NCI-H2081 treated with DMSO at 0.1 percent for 48 hours (cell line): Measurements from ENCODE around the gene KMT2B.
A peak's percentile ranks its signal among the peaks of the same experiment; 100 is the strongest.

Experiments used
- DNase-seq: peaks from one replicate; lab custom pipeline; 2025; lab: John Stamatoyannopoulos, UW

The KMT2B gene

GRCh38 chr19:35740423-35741202 lies 22.8 kb downstream of the KMT2B start:
- DNase-seq: peak; percentile 89

- no peak for DNase-seq
Measured at GRCh38 chr19:35741203-35741515, 23.4 kb downstream of the KMT2B start.

- no peak for DNase-seq
Measured at GRCh38 chr19:35742121-35742724, 24.4 kb downstream of the KMT2B start, which contains the start of gene IGFLR1. IGFLR1 (minus strand) TSS chr19:35742452; CDS start chr19:35741180, 1,272 bp downstream.

DNA sequence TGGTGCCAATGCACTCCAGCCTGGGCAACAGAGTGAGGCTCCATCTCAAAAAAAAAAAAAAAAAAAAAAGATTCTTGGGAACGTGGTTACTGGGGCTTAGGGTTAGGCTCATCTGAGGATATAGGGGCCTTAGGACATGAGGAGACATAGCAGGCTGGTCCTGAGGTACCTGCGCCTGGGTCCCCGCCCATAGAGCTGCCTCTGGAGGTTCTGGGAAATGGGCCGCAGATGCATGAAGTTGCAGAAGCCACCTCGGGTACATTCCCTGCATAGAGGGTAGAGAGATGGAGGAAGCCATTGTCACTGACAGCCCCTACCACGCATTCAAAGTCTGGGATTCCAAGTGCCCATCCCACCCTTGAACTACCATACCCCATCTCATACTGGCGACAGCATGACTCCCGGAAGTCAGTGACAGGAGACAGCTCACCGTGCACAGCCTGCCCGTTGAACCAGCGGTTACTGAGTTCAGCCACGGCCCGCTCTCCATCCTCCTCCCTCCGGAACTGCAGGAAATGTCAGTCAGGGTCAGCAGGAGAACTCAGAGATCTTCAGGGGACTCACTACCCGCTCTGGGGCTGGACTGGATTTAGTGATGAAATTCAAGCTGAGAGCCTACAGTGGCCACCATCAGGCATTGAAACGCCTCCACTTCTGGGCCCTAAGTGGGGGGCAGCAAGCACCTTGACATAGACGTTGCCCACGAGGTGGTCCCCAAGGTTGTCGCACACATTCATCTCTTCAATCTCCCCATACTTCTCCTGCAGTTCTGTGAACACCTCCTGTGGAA lies 26.0 kb downstream of the KMT2B start:
- no peak for DNase-seq

DNA sequence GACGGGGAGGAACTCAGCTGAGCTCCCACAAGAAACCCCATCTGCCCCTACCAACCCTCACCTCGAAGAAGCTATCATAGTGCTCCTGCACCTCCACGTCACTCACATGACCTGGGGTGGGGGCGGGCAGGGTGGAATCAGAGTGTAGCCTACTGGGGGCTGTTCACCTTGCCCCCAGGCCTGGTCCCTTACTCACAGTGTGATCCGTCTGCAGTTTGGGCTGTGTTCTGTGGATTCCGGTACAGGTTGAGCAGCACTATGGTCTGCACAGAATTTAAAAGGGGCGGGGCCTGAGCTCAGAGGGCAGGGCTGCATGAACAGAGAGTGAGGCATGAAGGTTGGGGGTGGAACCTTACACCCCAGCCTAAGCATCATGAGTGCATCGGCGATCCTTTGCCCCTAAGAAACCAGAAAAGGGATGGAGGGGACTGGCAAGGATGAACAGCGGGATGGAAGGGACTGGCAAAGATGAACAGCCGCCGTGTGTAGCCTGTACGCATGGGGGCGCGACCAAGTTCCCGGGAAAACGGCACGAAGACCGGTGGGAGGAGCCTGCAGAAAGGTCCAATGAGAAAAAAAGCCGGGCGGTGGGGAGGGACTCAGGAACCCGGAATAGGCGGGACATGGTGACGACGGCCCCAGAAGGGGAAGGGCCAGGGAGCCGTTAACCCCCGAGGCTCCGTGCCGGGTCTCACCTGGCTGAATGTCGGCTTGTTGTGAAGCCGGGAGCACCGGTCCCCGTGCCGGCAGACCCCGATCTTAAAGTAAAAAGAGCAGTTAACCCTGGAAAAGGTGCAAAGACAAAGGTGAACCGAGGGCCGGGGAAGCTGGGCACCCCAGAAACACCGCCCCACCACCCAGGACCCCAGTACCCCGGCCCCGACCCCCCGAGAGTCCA lies 26.9 kb downstream of the KMT2B start:
- DNase-seq: peak; percentile 68

GRCh38 chr19:35745328-35746086 lies 27.7 kb downstream of the KMT2B start, which contains the start of the genes PSENEN and U2AF1L4:
PSENEN (plus strand) TSS chr19:35745651; CDS start chr19:35745931, 280 bp downstream.
U2AF1L4 (minus strand) TSS chr19:35745418; CDS start chr19:35745391, 27 bp downstream.
- peak; percentile 90 for DNase-seq

DNA sequence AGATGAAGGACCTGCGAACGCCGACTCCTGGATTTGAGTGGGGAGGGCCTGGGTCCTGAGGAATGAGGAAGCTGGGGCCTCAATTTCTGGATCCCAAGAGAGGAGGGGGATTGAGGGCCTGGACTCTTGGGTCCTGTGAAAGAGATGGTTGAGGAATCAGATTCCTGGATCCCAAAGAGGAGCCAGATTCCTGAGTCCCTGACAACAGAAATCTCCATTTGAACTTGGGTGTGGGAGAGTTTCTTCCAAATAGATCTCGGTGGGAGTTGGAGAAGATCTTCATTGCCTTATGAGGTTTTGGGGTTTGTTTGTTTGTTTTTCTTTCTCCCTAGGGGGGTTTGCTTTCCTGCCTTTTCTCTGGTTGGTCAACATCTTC lies 28.3 kb downstream of the KMT2B start:
- DNase-seq: no peak

DNA sequence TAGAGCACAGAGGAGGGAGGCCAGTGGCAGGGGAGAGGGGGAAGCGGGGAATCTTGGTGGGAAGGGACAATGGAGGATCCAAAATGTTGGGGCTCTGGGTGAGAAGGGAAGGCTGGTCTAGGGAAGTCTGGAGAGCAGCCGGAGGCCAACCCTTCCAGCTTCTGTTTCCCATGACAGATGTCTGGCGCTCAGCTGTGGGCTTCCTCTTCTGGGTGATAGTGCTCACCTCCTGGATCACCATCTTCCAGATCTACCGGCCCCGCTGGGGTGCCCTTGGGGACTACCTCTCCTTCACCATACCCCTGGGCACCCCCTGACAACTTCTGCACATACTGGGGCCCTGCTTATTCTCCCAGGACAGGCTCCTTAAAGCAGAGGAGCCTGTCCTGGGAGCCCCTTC lies 28.7 kb downstream of the KMT2B start:
- DNase-seq: no peak

GRCh38 chr19:35748106-35749020 lies 30.6 kb downstream of the KMT2B start, which contains the start of gene LIN37:
LIN37 (plus strand) TSS chr19:35748576; CDS start chr19:35748725, 149 bp downstream.
- DNase-seq: peak; percentile 93

- no peak for DNase-seq
Measured at GRCh38 chr19:35750167-35750566, 32.4 kb downstream of the KMT2B start.

DNA sequence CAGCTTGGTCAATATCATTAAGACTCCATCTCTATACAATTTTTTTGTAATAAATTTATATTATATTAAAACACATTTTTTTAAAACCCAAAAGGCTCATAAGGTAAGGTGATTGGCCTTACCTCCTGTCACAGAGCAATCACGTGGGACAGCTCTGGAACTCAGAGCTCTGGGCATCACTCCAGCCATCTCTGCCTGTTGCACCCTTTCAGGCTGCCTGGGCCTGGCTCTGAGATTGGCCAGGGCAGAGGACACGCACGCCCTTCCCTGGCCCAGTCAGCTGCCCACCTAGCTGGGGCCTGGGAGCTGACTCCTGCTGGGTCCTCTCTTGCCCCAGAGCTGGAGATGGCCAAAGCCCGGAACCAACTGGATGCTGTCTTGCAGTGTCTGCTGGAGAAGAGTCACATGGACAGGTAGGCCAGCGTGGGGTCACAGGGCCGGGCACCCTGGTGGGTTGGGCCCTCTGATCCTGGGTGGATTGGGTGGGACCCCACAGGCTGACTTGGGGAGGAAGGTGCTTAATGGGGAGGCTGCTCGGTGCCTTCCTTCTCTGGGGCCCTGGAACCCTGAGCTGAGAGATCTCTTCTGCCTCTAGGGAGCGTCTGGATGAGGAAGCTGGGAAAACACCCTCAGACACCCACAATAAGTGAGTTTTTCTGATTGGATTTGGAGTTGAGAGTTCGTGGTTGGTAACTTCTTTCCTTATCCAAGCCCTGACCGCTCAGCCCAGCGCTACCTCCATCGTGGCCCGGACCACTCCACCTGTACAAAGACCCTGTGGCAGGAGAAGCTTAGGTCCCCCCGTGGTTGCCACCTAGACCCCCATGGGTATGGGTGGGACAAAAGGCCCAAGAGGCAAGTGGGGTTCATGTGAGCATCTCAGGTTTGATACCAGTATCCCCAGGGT lies 34.3 kb downstream of the KMT2B start:
- no peak for DNase-seq

- DNase-seq: no peak
Measured at GRCh38 chr19:35752746-35753350, 35.0 kb downstream of the KMT2B start.

DNA sequence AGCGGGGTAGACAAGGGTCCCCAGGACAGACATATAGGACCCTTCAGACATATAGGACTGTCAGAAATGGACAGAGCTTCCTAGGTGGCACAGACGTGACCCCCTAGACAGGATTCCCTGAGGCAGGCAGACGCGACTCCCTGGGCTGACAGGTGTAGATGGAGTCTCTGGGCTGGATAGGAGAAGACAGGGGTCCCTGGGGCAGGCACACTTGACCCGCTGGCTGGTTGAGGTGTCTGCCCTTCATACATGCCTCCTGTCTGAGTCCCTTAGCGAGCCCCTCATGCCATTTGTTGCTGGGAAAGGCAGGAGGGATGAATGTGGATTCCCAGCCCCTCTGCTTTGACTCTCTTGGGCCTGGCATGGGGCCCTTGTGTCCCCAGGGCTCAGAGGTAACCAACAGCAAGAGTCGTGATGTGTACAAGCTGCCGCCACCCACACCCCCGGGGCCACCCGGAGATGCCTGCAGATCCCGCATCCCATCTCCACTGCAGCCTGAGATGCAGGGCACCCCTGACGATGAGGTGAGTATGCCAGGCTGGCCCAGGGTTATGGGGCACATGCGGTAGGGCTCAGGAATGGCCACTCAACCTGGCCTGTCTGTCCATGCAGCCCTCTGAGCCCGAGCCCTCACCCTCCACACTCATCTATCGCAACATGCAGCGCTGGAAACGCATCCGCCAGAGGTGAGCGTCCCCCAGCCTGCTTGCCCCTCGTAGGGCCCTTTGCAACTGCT lies 36.0 kb downstream of the KMT2B start:
- no peak for DNase-seq

GRCh38 chr19:35754370-35755130 lies 36.7 kb downstream of the KMT2B start:
- no peak for DNase-seq

DNA sequence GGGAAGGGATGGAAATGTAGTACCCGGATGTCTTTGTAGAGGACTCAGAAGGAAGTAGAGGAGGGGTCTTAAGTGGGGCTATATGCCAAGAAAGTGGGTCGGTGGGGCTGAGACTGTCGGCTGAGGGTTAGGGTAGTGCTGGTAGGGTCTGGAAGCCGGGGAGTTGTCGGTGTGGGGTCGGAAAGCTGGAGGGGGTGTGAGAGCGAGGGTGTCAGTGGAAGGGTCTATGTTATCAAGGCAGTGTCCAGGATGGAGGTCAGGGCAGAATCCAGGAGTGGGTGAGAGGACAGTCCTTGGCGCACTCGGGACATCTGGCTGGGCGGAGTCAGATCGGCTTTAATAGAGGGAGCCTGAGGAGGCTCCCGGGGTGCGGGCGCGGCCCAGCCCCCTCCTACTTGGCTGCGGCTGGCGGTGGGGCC lies 37.3 kb downstream of the KMT2B start:
- no peak for DNase-seq

DNA sequence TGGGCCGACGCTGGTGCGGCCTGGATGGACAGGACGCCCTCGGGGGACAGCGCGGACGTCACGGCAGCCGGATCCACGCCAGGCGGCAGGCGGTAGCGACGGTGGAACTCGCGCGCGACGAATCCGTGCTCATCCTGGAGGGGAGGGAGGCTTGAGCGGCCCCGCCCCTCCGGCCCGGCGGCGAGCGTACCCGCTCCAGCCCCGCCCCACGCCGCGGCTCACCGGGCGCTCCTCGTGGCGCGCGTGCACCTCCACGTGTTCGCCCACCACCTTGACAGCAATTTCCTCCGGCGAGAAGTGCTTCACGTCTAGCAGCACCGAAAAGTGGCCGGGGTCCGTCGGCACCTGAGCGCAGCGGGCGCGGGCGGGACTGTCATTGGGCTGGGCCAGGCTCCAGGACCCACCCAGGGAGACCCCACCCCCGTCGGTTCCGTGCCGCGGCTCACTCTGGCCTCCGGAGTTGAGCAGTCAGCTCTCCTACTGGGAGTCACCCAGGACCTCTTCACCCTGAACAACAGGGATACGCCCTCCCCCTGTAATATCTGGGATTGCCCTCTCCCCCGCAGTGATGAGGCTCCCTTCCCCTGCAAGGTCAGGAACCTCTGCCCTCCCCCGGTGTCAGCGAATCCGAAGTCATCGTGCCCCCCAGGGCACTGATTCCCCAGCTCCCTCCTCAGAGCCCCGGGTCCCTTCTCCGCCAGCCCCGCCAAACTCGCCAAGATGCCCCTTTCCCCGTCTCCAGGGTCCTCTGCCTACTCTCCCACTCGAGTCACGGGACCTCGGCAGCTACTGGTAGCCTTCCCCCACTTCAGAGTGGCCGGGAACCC lies 38.0 kb downstream of the KMT2B start:
- DNase-seq: no peak
